HUDEP-2 (cell line): ENCODE results near the gene FLCN.

ENCODE experiments used
- DNase-seq, 76 experiments: peaks; one replicate each; lab custom pipeline; 2025; ENCODE audit not compliant: unreplicated experiment in 76 of 76; lab: John Stamatoyannopoulos, UW

FLCN gene

GRCh38 chr17:17239832-17240231 is 2.9 kb upstream of the FLCN start:
- DNase-seq = peak in 19 of 76 experiments; percentile 8 to 68 (median 30)

DNA sequence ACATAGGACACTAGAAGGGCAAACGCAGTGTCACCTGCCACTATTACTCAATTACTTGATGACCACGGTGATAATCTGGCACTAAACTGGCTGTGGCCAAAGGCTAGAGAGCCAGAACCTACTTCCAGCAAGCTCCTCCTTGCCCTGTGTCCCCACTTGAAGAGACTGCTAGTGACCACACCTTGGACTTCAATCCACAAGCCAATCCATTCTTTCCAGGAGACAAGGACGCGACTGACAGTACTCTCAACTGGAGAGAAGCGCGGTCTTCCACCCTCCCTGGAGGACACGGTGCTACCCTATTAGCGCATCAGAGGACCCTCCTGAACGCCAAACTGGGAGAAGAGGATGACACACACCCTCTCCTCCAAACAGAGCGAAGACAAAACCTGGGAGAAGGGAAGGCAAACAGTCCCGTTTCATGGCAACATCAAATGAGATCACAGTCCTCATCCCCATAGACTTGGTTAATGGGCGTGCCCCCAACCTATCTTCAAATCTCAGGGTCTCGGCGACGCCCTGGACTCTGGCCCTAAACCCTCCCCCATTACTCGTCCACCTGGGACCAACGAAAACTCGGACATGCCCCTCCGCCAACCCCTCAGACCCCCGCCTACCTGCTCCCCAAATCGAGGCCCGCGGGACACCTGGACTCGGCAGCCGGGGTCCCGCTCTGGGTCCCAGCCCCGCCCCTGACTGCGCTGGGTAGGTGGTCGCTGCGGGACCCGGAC is 508 bp downstream of the FLCN start:
- DNase-seq = peak in 53 of 76 experiments; percentile 2 to 67 (median 37)

DNA sequence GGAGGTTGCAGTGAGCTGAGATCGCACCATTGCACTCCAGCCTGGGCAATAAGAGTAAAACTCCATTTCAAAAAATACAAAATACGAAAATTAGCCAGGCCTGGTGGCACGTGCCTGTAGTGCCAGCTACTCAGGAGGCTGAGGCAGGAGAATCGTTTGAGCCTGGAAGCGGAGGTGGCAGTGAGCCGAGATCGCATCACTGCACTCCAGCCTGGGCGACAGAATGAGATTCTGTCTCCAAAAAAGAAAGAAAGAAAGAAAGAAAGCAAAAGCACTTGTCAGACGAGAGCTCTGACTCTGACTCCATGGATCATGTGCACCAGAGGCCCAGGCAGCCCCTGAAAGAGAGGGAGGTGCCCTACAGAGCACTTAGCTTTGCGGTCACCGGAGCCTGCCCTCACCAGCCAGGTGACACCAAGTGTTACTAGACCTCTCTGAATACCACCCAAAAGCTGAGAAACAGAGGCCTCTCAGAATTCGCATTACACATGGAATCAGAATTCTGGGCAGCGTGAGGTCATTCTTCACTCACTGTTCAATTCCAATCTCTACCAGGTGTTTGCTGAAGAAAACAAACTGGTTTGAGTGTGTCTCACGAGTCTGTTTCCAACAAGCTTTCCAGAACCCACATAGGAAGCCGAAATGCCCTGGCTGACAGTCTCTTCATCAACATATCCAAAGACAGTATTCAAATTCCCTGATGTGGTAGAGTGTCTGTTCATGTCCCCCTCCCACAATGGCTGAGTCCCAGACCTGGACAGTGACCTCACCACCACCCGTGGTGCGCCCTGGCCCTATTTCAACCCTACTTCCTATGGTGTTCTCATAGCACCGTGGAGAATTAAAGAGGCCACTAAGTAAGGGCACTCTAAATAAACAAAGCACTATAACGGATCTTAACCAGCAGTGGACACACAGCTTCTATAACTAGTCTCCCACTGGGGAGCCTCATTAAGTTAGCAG is 1.5 kb downstream of the FLCN start:
- DNase-seq = peak in 24 of 76 experiments; percentile 3 to 45 (median 22)

DNA sequence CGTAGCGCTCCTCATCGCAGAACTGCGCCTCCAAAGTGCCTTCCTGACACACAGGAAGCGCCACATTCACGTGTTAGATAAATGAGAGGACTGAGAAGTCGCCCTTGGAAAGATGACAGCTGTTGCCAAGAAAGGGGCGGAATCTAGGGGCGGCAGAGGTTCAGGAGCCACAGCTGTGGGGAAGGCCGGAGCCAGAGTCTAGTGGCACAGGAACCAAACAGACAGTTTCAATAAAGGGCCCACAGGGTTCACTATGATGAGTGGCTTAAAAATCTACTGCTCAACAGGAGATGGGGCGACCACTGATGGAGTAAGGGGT is 4.7 kb downstream of the FLCN start:
- DNase-seq = no peak

DNA sequence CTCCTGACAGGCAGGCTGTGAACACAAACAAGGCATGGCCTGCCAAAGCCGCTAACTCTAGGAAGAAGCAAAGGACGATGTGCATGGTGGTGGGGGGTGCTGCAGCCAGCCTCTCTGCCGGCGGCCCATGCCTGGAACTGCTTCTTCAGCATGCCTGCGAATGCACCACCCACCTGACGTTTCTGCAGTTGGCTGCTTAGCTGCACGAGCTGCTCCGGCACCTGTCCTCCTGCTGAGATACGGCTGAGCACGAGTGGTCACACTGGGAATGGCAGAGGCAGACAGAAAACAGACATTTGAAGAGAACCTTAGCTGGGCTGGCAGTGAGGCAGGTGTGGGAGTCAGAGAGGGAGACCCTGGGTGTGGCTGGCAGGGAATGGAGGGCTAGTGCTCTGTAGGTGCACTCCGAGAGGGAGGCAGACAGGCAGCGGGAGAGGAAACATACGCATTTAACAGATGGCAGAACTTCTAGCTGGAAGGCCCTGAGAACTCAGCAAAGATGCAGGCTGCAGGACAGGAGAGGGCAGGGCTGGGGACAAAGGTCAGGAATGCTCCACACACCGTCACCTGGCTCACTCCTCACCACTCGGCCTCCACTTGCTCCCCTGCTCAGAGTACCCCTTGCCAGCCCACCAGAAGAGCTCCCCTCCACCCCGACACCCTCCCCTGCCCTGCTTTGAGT is 5.2 kb downstream of the FLCN start:
- DNase-seq = no peak

DNA sequence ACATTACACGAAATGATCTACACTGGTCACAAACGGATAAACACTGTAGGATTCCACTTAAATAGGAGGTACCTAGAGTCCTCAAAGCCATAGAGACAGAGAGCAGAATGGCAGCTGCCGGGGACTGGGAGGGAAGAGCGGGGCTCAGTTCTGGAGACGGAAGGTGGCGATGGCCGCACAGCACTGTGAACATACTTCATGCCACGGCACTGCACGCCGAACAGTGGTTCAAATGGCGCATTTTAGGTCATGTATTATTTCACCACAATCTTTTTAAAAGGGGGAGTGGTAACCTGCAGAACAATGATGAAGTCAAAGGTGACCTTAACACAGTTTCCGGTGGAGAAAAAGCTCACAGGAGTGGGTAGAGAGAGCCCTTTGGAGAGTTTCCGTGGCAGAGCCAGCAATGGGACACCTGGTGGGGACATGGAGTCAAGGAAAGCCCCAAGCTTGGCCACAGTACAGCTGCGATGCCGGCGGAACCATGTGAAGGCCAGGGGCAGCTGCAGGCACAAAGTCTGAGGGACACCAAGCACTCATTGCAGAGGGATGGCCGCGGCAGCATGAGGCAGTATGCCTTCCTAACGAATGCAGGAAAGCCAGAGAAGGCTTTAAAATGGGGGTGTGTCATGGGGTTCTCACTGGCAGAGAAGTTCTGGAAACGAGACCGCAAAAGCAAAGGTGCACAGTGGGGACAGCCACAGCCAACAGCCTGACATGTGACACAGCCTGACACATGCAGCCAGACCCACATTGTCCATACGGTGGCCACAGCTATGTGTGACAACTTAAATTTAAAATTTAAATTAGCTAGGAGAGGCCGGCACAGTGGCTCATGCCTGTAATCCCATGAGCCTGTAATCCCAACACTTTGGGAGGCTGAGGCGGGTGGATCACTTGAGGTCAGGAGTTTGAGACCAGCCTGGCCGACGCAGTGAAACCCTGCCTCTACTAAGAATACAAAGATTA is 7.3 kb downstream of the FLCN start:
- no peak for DNase-seq

- DNase-seq = peak in 50 of 76 experiments; percentile 4 to 78 (median 35)
These were observed 8.3 kb downstream of the FLCN start for GRCh38 chr17:17228521-17229279.

- peak in 65 of 76 experiments; percentile 13 to 81 (median 48) for DNase-seq
These were observed 9.1 kb downstream of the FLCN start for GRCh38 chr17:17227608-17228520.

GRCh38 chr17:17226451-17227265 is 10.3 kb downstream of the FLCN start:
- no peak for DNase-seq

DNA sequence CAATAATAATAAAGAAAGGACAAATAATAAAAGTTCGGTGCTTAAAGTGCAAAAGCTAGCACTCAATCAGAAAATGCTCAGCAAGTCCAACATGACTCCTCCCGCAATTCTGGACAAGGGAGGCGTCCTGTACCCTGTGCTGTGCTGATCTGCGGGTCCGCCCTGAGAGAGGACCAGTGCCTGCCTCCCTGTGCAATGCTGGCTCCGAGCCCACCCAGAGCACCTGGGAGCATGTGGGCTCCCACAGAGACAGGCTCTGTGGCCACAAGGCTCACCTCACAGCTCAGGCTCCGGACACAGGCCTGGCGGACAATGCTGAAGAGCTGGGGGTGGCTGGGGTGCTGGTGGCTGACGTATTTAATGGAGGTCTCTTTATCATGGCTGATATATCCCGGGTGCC is 11.1 kb downstream of the FLCN start:
- no peak for DNase-seq

DNA sequence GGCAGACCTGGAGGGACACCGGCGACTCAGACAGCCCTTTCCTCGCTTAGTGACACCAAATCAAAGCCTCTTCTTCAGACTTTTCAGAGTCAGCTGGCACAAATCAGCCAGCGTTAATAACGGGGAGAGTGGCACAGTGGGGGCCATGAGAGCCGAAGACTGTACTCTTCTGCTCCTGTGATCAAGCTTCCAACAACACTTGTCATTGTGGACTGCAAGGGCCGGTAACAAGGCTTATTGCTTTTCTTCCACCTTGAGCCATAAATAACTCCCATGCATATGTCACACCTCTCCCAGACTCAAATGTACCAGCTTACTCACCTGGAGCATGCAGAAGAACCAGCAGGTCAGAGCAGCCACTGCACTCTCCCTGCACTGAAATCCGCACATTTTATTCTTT is 12.8 kb downstream of the FLCN start:
- DNase-seq = no peak

GRCh38 chr17:17223736-17224135 is 13.2 kb downstream of the FLCN start:
- no peak for DNase-seq

GRCh38 chr17:17221329-17221728 is 15.6 kb downstream of the FLCN start:
- no peak for DNase-seq

DNA sequence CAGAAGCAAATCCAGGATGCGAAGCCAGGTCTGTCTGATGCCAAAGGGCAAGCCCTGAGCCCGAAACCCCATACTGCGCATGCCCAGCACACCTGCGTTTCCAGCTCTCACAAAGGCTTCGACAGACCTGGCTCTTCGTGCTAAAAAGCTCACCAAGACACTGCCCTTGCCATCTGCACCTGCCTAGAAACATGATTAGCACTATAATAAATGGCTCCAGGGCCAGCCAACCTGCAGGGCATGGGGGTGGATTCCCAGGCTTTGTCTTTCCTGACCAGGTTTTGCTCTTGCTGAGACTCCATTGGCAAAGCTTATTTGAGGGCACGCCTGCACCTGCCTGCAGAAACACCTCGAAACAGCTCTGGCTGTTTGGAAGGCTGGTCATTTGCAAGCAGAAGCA is 16.4 kb downstream of the FLCN start:
- no peak for DNase-seq

GRCh38 chr17:17217995-17218394 is 19.0 kb downstream of the FLCN start:
- DNase-seq = no peak

DNA sequence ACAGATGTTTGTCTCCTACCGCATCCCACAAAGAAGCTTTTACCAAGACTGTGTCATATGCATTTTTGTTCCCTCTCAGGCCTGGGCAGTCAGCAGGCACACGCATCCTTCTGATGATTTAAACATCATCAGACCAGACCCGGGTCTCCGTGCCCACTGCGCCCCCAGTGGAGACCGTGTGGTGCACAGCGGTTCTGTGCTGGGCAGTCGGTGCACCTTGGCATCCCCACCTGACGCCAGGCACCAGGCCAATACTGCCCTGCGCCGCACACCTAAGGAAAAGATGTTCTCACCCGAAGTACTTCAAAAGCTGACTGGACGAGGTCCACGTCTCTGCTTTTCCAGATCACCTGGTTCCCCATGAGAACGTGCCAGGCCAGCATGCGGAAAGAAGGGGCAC is 20.2 kb downstream of the FLCN start:
- no peak for DNase-seq

- DNase-seq = no peak
These were observed 20.7 kb downstream of the FLCN start for GRCh38 chr17:17216236-17216635.

GRCh38 chr17:17215575-17215974 is 21.4 kb downstream of the FLCN start:
- DNase-seq = no peak
